Chondrocyte (in vitro differentiated cells): ENCODE data around the gene CCDC18. TPM values are rescaled to one million over a fixed set of nuclear protein-coding genes. Genes with fewer than 3 reads are reported as not detected.

ENCODE experiments used
- DNase-seq: peaks from one replicate; pipeline ENCODE4 v3.0.0; 2021; ENCODE audit warnings: mixed read lengths, low spot score
- H3K27ac Mint-ChIP-seq: one replicate; pipeline ENCODE4 v1.8.0; 2021; ENCODE audit warnings: mild to moderate bottlenecking, moderate library complexity, mixed read lengths; ENCODE audit not compliant: unreplicated experiment
- H3K27me3 Mint-ChIP-seq: 2 replicates; pipeline ENCODE4 v1.8.0; 2021; ENCODE audit warnings: low read depth, mixed read lengths
- H3K36me3 Mint-ChIP-seq: 2 replicates; pipeline ENCODE4 v1.8.0; 2021; ENCODE audit warnings: low read depth, mixed read lengths
- H3K4me1 Mint-ChIP-seq: 2 replicates; pipeline ENCODE4 v1.8.0; 2021; ENCODE audit warnings: low read depth, mild to moderate bottlenecking, mixed read lengths
- H3K4me3 Mint-ChIP-seq: one replicate; pipeline ENCODE4 v1.8.0; 2021; ENCODE audit warnings: mild to moderate bottlenecking, moderate library complexity, mixed read lengths; ENCODE audit not compliant: unreplicated experiment
- H3K9me3 Mint-ChIP-seq: 2 replicates; pipeline ENCODE4 v1.8.0; 2021; ENCODE audit warnings: low read depth, mixed read lengths
- total RNA-seq: library from RNA; stranded (reverse); gene quantifications from 3 replicates; pipeline ENCODE4 v1.2.1, GENCODE V29; 2021
- TF ChIP-seq, protein P1 (sequence below): fragments of 200-600 bp; sonication (generic); IDR thresholded peaks from 2 replicates; pipeline ENCODE4 v1.5.0; 2021; ENCODE audit warnings: antibody characterized with exemption, mild to moderate bottlenecking, moderate library complexity

CCDC18 gene
- total RNA-seq, 1 donor from 2014 or later, result 3.6 TPM

DNA sequence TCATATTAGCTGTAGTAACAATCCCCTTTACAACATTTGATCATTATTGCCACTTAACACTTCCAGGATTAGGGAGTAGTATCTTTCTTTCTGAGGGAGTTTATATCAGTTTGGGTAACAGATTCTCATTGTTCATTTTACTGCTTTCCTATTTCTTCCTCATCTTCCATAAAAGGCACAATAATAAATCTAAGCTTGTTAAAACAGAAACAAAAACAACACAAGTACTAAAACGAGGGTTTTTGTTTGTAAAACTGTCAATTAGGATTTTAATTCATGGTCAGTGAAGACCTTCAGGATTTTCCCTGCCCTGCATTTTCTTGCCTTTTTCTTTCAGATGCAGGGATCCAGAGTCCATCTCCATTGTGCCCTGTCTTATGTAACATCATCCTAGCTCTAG, 29.8 kb upstream of the CCDC18 start:
- H3K27me3 Mint-ChIP-seq, result no peaks in the 10 kb centered on the region
- H3K4me1 Mint-ChIP-seq, result peaks cover 6% of the 10 kb centered on the region
- H3K9me3 Mint-ChIP-seq, result no peaks in the 10 kb centered on the region
- H3K27ac Mint-ChIP-seq, result no peak overlapping the region
- DNase-seq, result no peak
- peaks cover 13% of the 10 kb centered on the region for H3K36me3 Mint-ChIP-seq
- no peak overlapping the region for H3K4me3 Mint-ChIP-seq
- TF ChIP-seq, protein P1, sequence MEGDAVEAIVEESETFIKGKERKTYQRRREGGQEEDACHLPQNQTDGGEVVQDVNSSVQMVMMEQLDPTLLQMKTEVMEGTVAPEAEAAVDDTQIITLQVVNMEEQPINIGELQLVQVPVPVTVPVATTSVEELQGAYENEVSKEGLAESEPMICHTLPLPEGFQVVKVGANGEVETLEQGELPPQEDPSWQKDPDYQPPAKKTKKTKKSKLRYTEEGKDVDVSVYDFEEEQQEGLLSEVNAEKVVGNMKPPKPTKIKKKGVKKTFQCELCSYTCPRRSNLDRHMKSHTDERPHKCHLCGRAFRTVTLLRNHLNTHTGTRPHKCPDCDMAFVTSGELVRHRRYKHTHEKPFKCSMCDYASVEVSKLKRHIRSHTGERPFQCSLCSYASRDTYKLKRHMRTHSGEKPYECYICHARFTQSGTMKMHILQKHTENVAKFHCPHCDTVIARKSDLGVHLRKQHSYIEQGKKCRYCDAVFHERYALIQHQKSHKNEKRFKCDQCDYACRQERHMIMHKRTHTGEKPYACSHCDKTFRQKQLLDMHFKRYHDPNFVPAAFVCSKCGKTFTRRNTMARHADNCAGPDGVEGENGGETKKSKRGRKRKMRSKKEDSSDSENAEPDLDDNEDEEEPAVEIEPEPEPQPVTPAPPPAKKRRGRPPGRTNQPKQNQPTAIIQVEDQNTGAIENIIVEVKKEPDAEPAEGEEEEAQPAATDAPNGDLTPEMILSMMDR, result no peak

DNA sequence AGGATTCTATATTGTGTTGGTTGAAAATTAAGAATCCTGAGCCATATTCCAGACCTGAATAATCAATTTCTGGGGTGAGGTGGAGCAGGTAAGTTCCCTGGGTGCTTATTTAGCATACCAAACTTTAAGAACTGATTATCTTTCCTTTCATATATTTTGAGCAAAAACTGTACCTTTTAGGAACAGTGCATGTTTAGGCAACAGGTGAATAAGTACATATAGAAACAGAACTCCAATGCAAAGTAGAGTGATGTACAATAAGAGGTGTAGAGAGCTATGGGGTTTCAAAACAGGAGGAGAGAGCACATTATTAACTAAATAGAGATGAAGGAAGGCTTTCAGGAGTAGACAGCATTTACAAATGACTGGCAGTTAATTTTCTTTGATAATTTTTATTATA, 29.1 kb upstream of the CCDC18 start:
- Mint-ChIP-seq H3K4me1 (peaks cover 6% of the 10 kb centered on the region), H3K4me3 (no peak overlapping the region), H3K9me3 (no peaks in the 10 kb centered on the region), H3K27me3 (no peaks in the 10 kb centered on the region), H3K36me3 (peaks cover 13% of the 10 kb centered on the region), H3K27ac (no peak overlapping the region)
- no peak for DNase-seq
- TF ChIP-seq, protein P1, result no peak

DNA sequence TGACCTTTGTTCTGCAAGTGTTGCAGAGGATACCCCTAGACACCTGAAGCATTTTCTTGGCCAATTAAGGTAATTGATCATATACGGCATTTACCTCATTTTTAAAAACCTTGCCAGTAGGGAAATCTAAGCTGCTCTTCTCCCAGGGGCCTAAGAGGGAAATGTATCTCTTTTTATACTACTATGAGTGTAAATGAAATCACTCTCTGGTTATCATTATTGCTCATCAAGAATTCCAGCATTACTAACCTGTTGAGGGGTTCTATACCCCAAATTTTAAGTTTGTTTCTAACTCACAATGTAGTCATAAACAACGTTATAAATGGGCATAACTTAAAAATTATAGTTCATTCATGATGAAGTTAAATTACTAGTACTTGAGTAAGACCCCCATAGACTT, 27.7 kb upstream of the CCDC18 start:
- H3K27me3 Mint-ChIP-seq, result no peaks in the 10 kb centered on the region
- TF ChIP-seq, protein P1, result no peak
- H3K4me1 Mint-ChIP-seq, result peaks cover 3% of the 10 kb centered on the region
- H3K36me3 Mint-ChIP-seq, result peaks cover 8% of the 10 kb centered on the region
- H3K4me3 Mint-ChIP-seq, result no peak overlapping the region
- H3K9me3 Mint-ChIP-seq, result no peaks in the 10 kb centered on the region
- DNase-seq, result no peak
- no peak overlapping the region for H3K27ac Mint-ChIP-seq

DNA sequence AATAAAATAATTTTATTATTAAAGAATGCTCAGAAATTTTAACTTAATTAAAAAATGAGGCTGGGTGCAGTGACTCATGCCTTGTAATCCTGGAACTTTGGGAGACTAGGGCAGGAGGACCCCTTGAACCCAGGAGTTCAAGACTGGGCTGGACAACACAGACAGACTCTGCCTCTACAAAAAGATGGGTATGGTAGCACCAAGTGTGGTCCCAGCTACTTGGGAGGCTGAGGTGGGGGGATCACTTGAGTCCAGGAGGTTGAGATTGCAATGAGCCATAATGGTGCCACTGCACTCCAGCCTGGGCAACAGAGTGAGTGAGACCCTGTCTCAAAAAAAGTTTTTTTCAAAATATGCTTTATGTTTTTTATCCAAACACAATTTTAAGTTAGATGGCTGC, 25.6 kb upstream of the CCDC18 start:
- H3K4me1 Mint-ChIP-seq, result no peaks in the 10 kb centered on the region
- no peak overlapping the region for H3K27ac Mint-ChIP-seq
- TF ChIP-seq, protein P1, result no peak
- H3K36me3 Mint-ChIP-seq, result peaks cover 9% of the 10 kb centered on the region
- no peak for DNase-seq
- H3K4me3 Mint-ChIP-seq, result no peak overlapping the region
- no peaks in the 10 kb centered on the region for H3K9me3 Mint-ChIP-seq
- H3K27me3 Mint-ChIP-seq, result no peaks in the 10 kb centered on the region

DNA sequence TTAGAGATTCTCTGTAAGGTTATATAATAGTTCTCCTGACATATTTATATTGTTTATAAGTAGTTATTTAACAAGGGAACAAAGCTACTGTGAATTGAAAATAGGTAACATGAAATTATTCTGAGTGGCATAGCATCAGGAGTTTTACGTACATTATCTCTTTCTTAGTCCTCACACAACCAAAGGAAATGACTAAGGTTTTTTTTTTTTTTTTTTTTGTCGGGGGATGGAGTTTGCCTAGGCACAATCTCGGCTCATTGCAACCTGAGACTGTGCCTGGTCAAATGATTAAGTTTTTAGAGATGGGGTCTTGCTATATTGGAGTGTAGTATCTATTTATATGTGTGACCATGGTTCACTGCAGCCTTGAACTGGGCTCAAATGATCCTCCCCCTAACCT, 25.2 kb upstream of the CCDC18 start:
- Mint-ChIP-seq H3K36me3 (peaks cover 9% of the 10 kb centered on the region), H3K4me1 (no peaks in the 10 kb centered on the region), H3K27ac (no peak overlapping the region), H3K9me3 (no peaks in the 10 kb centered on the region), H3K4me3 (no peak overlapping the region), H3K27me3 (no peaks in the 10 kb centered on the region)
- DNase-seq, result no peak
- TF ChIP-seq, protein P1, result no peak
